Stimulated activated CD8-positive, alpha-beta memory T cell treated with anti-CD3 and anti-CD28 coated beads, Interleukin-7, amount 100 ng/mL, for 48 hours (primary cell): ENCODE data around the gene CD300LD.
A peak's percentile ranks its signal among the peaks of the same experiment; 100 is the strongest.

Experiments used
- DNase-seq, 2 donors: peaks; one replicate each; pipeline ENCODE4 v3.0.0-alpha.2; 2020; ENCODE audit warnings: low read depth in 1 of 2; ENCODE audit errors: extremely low read depth in 1 of 2

CD300LD gene

GRCh38 chr17:74607221-74607620 lies 15.1 kb upstream of the CD300LD start:
- no peak for DNase-seq

DNA sequence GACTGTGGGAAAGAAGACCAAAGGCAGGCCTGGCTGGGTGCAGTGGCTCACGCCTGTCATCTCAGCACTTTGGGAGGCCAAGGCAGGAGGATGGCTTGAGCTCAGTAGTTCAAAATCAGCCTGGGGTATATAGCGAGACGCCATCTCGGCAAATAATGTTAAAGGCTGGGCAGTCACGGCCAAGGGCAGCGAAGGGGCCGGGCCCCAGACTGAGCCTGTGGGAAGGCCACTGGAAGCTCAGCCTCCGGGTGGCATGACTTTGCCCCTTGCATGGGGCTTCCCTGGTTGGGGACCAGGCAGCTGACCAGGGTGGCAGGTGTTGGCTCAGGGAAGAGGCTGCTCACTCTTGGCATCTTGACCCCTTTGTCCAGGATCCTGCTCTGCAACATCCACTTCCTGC lies 14.0 kb upstream of the CD300LD start:
- DNase-seq = no peak

- DNase-seq = no peak
These were observed 13.3 kb upstream of the CD300LD start for GRCh38 chr17:74605361-74605760.

DNA sequence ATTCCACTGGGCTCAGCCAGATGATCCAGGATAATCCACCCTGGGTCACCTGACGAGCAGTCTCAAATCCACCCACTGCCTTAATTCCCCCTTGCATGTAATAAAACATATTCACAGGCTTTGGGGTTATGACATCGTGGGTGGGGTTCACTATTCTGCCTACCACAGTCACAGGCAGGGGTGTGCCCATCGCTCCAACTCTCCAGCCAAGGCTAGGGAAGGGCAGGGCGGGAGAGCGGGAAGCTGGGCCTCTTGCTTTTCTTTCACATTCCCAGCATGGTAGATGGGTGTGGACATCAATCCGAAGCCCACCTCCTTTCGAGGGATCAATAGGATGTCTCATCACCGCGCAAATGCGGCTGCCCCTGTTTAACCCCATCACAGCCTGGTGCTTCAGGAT lies 12.7 kb upstream of the CD300LD start:
- DNase-seq = no peak

- no peak for DNase-seq
These were observed 12.1 kb upstream of the CD300LD start for GRCh38 chr17:74604200-74604599.

DNA sequence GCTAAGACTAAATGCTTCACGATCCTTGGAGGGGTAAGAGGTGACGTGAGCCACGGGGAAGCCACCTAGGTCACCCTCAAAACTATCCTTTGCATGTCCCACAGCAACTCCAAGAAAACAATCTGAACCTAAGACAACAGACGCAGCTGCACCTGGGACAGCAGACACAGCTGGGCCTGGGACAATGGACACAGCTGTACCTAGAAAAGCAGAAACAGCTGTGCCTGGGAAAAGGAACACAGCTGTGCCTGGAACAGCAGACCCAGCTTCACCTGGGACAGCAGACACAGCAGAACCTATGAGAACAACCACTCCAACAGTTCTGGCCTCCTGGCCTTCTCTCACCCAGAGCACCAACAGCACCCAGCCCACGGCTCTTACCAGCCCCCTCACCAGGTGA lies 11.7 kb upstream of the CD300LD start:
- DNase-seq = no peak

DNA sequence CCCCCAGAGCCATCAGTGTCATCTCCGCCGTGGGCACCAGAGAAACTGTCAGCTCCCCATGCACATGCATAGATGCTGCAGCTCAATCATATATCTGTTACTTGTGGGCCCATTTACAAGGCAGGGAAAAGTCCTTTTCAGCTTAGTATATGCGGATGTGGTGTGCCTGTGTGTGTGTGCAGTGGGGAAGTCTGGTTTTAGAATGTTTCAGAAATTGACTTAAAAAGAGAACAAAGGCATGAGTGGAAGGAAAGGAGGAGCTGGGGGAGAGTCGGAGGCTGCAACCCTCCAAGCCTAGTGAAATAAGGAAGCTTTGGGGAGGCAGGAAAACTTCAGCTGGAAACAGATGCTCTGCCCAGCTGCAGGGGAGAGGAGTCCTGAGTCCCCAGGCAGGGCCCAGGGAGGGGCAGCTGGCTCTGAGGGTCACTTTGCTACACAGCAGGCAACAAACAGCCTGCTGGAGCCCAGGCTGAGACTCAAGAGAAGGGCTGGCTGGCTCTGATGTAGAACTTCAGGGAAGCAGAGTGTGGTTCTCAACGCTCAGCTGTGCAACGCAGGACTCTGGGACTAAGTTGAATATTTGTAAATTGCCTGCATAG lies 11.1 kb upstream of the CD300LD start:
- DNase-seq = no peak

GRCh38 chr17:74601944-74602572 lies 10.0 kb upstream of the CD300LD start:
- DNase-seq = peak in 1 of 2 donors; percentile 11

DNA sequence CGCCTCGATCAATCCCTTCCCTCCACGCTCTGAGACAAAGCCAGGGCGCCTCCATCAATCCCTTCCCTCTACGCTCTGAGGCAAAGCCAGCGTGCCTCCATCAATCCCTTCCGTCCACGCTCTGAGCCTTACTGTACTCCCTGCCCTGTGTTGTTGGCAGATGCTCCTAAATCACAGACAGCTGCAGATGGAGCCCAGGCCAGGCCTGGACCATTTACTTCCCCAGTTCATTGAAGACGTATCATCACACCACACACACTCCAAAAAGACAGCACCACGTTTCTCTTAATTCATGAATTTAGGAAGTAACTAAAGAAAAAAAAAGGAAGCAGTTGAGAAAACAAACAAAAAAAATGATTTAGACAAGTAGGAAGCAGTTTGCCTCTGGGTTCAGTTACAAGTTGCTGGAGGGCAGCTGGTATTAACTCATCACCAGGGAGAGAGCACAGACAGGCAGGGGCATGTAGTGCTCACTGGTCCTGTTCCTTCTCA lies 7.4 kb upstream of the CD300LD start:
- DNase-seq = no peak

- DNase-seq = no peak
These were observed 6.9 kb upstream of the CD300LD start for GRCh38 chr17:74599023-74599399.

- DNase-seq = no peak
These were observed 6.4 kb upstream of the CD300LD start for GRCh38 chr17:74598346-74599022.

DNA sequence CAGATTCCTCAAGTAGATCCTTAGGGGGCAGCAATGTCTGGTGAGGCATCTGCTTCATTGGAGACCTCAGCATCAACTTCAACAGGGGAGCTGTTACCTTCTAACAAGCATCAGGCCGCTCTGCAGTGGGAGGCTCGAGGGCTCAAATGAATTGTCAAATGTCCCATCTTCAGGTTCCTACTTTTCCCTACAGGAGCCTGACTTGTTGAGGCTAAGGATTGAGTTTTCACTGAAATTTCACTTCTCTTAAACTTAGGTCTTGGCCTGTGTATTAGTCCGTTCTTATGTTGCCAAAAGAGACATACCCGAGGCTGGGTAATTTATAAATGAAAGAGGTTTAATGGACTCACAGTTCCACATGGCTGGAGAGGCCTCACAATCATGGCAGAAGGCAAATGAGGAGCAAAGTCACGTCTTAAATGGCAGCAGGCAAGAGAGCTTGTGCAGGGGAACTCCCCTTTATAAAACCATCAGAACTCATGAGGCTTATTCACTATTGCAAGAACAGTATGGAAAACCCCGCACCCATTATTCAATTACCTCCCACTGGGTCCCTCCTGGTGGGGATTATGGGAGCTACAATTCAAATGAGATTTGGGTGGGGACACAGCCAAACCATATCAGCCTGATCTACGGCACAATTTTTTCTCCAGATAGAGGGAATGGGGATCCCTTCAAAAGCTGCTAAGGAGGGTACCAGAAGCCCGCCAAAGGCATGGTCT lies 5.1 kb upstream of the CD300LD start:
- no peak for DNase-seq

DNA sequence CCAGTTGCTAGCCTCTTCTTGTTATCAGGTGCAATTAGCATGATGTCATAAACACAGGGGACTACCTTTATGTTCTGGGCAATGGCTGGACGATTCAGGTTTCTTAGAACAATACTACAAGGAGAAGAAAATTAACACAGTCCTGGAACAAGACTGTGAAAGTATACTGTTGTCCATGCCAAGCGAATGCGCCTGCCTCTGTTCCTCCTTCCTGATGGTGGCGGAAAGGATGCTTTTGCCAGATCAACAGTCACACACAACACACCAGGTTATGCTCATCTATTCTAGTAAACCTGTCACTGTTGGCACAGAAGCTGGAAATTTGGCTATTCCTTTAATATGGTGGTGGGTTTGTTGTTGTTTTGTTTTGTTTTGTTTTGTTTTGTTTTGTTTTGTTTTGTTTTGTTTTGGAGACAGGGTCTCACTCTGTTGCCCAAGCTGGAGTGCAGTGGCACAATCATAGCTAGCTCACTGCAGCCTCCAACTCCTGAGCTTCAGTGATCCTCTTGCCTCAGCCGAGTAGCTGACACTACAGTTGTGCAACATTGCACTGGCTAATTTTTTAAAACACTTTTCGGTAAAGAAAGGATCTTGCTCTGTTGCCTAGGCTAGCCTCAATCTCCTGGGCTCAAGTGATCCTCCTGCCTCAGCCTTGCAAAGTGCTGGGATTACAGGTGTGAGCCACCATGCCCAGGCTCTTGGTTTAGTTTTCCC lies 3.1 kb upstream of the CD300LD start:
- DNase-seq = no peak

GRCh38 chr17:74591503-74591902 lies 580 bp downstream of the CD300LD start:
- no peak for DNase-seq

DNA sequence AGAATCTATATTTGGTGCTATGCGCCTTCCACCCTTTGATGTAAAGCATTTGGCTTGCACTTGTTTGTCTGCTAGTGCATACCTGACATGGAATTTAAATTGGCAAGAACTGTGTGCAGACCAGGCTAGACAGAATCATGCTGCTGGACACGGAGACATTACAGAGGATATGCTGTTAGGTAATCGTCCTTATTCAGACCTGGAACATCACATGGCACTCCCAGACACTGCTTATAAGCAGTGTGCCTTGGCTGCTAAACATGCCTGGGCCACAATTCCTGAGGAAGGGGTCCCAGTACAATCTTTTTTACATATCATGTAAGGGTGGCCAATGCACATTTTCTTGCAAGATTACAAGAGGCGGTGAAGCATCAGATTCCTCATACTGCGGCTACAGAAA lies 6.4 kb downstream of the CD300LD start:
- DNase-seq = no peak

- no peak for DNase-seq
These were observed 7.6 kb downstream of the CD300LD start for GRCh38 chr17:74584292-74585060.

GRCh38 chr17:74582633-74583032 lies 9.4 kb downstream of the CD300LD start:
- DNase-seq = no peak

DNA sequence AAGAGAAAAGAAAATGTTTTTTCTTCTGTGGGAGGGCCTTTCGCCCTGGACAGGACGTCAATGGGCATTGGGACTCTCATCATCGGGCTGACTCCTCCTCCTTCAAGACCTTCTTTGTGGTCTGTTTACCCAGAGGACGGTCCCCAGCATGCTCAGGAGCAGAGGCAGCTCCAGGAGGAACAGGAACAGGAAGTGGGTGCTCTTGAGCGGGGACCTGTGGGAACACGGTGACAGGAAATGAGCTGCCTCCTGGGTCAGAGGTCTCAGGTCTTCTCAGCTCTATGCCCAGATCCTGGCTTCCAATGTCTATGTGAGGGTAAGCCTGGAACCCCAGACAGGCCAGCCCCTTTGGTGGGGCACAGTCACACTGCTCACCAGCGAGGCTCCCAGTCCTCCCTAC lies 12.2 kb downstream of the CD300LD start:
- no peak for DNase-seq

DNA sequence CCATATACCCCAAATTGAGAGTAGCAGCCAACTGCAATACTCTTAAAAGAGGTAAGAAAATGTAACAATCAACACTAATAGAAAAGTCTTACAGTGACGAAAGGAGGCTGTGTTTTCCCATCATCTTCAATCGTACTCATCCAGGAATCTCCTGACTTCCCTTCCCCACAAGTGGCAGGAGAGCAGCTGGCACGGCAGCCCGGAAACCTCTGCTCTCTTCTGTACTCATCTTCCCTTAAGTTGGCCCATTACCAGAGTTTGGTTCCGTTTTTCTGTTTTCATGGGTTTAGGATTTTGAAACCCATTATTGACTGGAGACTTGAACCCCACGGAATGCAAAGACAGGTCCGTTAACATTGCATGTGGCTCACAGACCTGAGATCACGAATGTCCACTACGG lies 13.1 kb downstream of the CD300LD start:
- DNase-seq = no peak

DNA sequence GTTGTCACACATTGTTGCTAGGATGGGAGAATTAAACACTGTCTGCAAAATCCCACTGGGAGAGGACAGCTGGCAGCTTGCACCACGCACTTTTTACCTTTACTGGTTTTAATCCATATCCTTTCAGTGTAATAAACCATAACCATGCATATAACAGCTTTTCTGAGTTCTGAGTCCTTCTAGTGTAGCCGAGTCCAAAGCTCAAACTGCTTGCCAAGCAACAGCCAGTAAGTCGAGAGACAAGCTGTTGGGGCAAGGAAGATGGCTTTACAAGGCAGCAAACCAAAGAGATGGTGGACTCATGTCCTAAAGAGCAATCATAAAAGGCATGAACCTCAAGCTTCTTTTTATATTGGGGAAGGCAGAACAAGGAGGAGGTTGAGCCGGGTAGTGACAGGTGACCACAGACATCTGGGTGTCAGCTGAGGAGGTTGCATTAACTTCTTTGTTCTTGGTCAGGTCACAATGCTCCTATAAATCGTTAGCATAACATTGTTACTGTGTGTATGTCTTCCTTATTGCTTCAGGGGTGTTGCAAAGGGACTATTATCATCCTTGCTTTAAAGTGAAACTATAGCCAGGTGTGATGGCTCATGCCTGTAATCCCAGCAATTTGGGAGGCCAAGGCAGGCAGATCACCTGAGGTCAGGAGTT lies 17.5 kb downstream of the CD300LD start:
- no peak for DNase-seq
